WTC11 (cell line): ENCODE measurements around the gene TIGD1. TPM values are rescaled to one million over a fixed set of nuclear protein-coding genes. Genes with fewer than 3 reads are reported as not detected.

Experiments used
- ATAC-seq: fragments of 200-7000 bp; cut with Tn5 transposase; 2 replicates; pipeline ENCODE4 v1.10.0; 2021; ENCODE audit warnings: mild to moderate bottlenecking, moderate library complexity
- CTCF ChIA-PET: fragments of 300-600 bp; sonication (Branson Sonifier 250); formaldehyde crosslinking; loops from one replicate; lab custom pipeline; 2021; ENCODE audit warnings: antibody characterized with exemption; lab: Charles Lee
- POLR2A ChIA-PET: fragments of 350-600 bp; sonication (Branson Sonifier 250); formaldehyde crosslinking; loops from one replicate; lab custom pipeline; 2021; ENCODE audit warnings: antibody characterized with exemption; lab: Charles Lee
- DNase-seq: peaks from one replicate; pipeline ENCODE4 v3.0.0; 2021; ENCODE audit warnings: low spot score
- H3K27ac Mint-ChIP-seq: 2 replicates; pipeline ENCODE4 v1.8.0; 2021; ENCODE audit warnings: mixed read lengths
- H3K27me3 Mint-ChIP-seq: 2 replicates; pipeline ENCODE4 v1.8.0; 2021; ENCODE audit warnings: low read depth, mild to moderate bottlenecking, moderate library complexity, mixed read lengths
- H3K36me3 Mint-ChIP-seq: 2 replicates; pipeline ENCODE4 v1.8.0; 2021; ENCODE audit warnings: mixed read lengths
- H3K4me1 Mint-ChIP-seq: 2 replicates; pipeline ENCODE4 v1.8.0; 2022; ENCODE audit warnings: mixed read lengths
- H3K4me3 Mint-ChIP-seq: 2 replicates; pipeline ENCODE4 v1.8.0; 2021; ENCODE audit warnings: mild to moderate bottlenecking, moderate library complexity, mixed read lengths
- H3K9me3 Mint-ChIP-seq: 2 replicates; pipeline ENCODE4 v1.8.0; 2021; ENCODE audit warnings: mixed read lengths
- CREB1 ChIP-seq: sonication (generic); formaldehyde crosslinking; IDR thresholded peaks from 2 replicates; pipeline ENCODE4 v1.8.0; 2023; ENCODE audit warnings: mild to moderate bottlenecking, missing genetic modification reagents
- CREM ChIP-seq: sonication (generic); formaldehyde crosslinking; IDR thresholded peaks from 2 replicates; pipeline ENCODE4 v1.8.1; 2022; ENCODE audit warnings: mild to moderate bottlenecking, missing genetic modification reagents, moderate library complexity
- ELF4 ChIP-seq: sonication (generic); formaldehyde crosslinking; IDR thresholded peaks from 2 replicates; pipeline ENCODE4 v1.8.1; 2022; ENCODE audit warnings: low read depth, mild to moderate bottlenecking, moderate library complexity, missing genetic modification reagents
- EMX1 ChIP-seq: fragments of 250-450 bp; sonication (Bioruptor Pico); IDR thresholded peaks from 2 replicates; pipeline ENCODE4 v1.8.0; 2021; ENCODE audit warnings: mild to moderate bottlenecking
- ESRRA ChIP-seq: sonication (generic); formaldehyde crosslinking; IDR thresholded peaks from 2 replicates; pipeline ENCODE4 v1.8.1; 2022; ENCODE audit warnings: mild to moderate bottlenecking, missing genetic modification reagents, borderline replicate concordance
- ETV6 ChIP-seq: sonication (generic); formaldehyde crosslinking; IDR thresholded peaks from 2 replicates; pipeline ENCODE4 v1.8.1; 2022; ENCODE audit warnings: mild to moderate bottlenecking, missing genetic modification reagents
- MYBL2 ChIP-seq: sonication (generic); formaldehyde crosslinking; IDR thresholded peaks from 2 replicates; pipeline ENCODE4 v1.8.1; 2023; ENCODE audit warnings: mild to moderate bottlenecking, moderate library complexity, missing genetic modification reagents
- NFE2L1 ChIP-seq: sonication (generic); formaldehyde crosslinking; IDR thresholded peaks from 2 replicates; pipeline ENCODE4 v1.8.1; 2023; ENCODE audit warnings: missing genetic modification reagents
- NR2C2 ChIP-seq: sonication (generic); formaldehyde crosslinking; IDR thresholded peaks from 2 replicates; pipeline ENCODE4 v1.8.0; 2022; ENCODE audit warnings: mild to moderate bottlenecking, missing genetic modification reagents
- RORB ChIP-seq: fragments of 250-450 bp; sonication (Bioruptor Pico); IDR thresholded peaks from 2 replicates; pipeline ENCODE4 v1.9.0; 2021; ENCODE audit warnings: mild to moderate bottlenecking
- SMAD3 ChIP-seq: sonication (generic); formaldehyde crosslinking; IDR thresholded peaks from 2 replicates; pipeline ENCODE4 v1.8.0; 2022; ENCODE audit warnings: missing genetic modification reagents, mild to moderate bottlenecking, borderline replicate concordance
- SMAD4 ChIP-seq: sonication (generic); formaldehyde crosslinking; IDR thresholded peaks from 2 replicates; pipeline ENCODE4 v1.8.0; 2022; ENCODE audit warnings: mild to moderate bottlenecking, missing genetic modification reagents
- SOX15 ChIP-seq: fragments of 250-450 bp; sonication (Bioruptor Pico); IDR thresholded peaks from 2 replicates; pipeline ENCODE4 v1.9.0; 2021; ENCODE audit warnings: mild to moderate bottlenecking
- SP1 ChIP-seq: sonication (generic); formaldehyde crosslinking; conservative IDR thresholded peaks from 2 replicates; pipeline ENCODE4 v1.8.1; 2022; ENCODE audit warnings: missing genetic modification reagents
- ZNF671 ChIP-seq: fragments of 250-450 bp; sonication (Bioruptor Pico); IDR thresholded peaks from 2 replicates; pipeline ENCODE4 v1.8.0; 2021; ENCODE audit warnings: mild to moderate bottlenecking
- total RNA-seq: library from RNA; stranded (reverse); gene quantifications from 3 replicates; pipeline ENCODE4 v1.2.3, GENCODE V29; 2021
- TF ChIP-seq, protein P1 (sequence below): sonication (generic); formaldehyde crosslinking; IDR thresholded peaks from 2 replicates; pipeline ENCODE4 v1.8.1; 2023; ENCODE audit warnings: mild to moderate bottlenecking, moderate library complexity, missing genetic modification reagents
- TF ChIP-seq, protein P2 (sequence below): sonication (generic); formaldehyde crosslinking; IDR thresholded peaks from 2 replicates; pipeline ENCODE4 v1.8.0; 2022; ENCODE audit warnings: mild to moderate bottlenecking, missing genetic modification reagents
- TF ChIP-seq, protein P3 (sequence below): sonication (generic); formaldehyde crosslinking; IDR thresholded peaks from 2 replicates; pipeline ENCODE4 v1.8.1; 2022; ENCODE audit warnings: mild to moderate bottlenecking, moderate library complexity, missing genetic modification reagents
- TF ChIP-seq, protein P4 (sequence below): sonication (generic); formaldehyde crosslinking; IDR thresholded peaks from 2 replicates; pipeline ENCODE4 v1.8.0; 2022; ENCODE audit warnings: mild to moderate bottlenecking, missing genetic modification reagents
- TF ChIP-seq, protein P5 (sequence below): fragments of 250-450 bp; sonication (Bioruptor Pico); IDR thresholded peaks from 2 replicates; pipeline ENCODE4 v1.9.0; 2021; ENCODE audit warnings: mild to moderate bottlenecking

Gene TIGD1
- total RNA-seq, 1 experiment from 2014 or later: 9.0 TPM

DNA sequence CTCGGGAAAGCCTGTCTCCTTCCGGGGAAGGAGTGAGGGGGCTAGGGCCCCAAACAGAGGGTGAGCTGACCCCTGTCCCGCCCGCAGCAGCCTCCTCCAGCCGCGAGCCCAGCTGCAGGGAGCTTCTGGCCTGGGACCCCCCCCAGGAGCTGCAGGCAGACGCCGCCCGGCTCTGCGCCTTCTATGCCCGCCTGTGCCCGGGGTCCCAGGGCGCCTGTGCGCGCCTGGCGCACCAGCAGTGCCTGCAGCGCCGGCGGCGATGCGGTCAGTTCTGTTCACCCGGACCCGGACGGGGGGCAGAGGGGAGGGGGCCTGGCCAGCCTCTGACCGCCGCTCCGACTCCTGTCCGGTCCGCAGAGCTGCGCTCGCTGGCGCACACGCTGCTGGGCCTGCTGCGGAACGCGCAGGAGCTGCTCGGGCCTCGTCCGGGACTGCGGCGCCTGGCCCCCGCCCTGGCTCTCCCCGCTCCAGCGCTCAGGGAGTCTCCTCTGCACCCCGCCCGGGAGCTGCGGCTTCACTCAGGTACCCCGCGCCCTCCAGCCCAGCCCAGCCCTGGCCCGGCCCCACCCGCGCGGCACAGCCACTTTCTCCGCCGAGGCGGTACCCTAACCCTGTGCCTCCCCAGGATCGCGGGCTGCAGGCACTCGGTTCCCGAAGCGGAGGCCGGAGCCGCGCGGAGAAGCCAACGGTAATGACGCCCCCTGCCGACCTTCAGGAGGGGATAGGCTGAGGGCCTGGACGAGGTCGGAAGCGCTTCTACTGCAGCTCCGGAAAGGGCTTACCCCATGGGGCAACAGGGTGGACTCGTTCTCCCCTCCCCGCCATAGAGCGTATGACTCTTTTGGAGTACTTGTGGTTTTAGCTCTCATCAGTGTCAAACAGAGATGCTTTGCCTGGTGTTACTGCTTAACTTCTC, 26.4 kb downstream of the TIGD1 start (continued):
- TF ChIP-seq, protein P1, sequence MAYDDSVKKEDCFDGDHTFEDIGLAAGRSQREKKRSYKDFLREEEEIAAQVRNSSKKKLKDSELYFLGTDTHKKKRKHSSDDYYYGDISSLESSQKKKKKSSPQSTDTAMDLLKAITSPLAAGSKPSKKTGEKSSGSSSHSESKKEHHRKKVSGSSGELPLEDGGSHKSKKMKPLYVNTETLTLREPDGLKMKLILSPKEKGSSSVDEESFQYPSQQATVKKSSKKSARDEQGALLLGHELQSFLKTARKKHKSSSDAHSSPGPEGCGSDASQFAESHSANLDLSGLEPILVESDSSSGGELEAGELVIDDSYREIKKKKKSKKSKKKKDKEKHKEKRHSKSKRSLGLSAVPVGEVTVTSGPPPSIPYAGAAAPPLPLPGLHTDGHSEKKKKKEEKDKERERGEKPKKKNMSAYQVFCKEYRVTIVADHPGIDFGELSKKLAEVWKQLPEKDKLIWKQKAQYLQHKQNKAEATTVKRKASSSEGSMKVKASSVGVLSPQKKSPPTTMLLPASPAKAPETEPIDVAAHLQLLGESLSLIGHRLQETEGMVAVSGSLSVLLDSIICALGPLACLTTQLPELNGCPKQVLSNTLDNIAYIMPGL (CRISPR knock-in tag): peak; percentile 100
- TF ChIP-seq SOX15 (CRISPR knock-in tag): no peak
- 0 out of 2 replicates have a peak, but pooled peaks have one; percentile 32 for TF ChIP-seq NR2C2 (CRISPR knock-in tag)
- TF ChIP-seq CREM (CRISPR knock-in tag): 0 out of 2 replicates have a peak, but pooled peaks have one; percentile 31
- TF ChIP-seq, protein P2, sequence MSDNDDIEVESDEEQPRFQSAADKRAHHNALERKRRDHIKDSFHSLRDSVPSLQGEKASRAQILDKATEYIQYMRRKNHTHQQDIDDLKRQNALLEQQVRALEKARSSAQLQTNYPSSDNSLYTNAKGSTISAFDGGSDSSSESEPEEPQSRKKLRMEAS (CRISPR knock-in tag): 0 out of 2 replicates have a peak, but pooled peaks have one; percentile 40
- 0 out of 2 replicates have a peak, but pooled peaks have one; percentile 32 for TF ChIP-seq SP1 (CRISPR knock-in tag)
- TF ChIP-seq SMAD4 (CRISPR knock-in tag): no peak
- TF ChIP-seq, protein P3, sequence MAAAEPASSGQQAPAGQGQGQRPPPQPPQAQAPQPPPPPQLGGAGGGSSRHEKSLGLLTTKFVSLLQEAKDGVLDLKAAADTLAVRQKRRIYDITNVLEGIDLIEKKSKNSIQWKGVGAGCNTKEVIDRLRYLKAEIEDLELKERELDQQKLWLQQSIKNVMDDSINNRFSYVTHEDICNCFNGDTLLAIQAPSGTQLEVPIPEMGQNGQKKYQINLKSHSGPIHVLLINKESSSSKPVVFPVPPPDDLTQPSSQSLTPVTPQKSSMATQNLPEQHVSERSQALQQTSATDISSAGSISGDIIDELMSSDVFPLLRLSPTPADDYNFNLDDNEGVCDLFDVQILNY (CRISPR knock-in tag): no peak
- TF ChIP-seq ESRRA (CRISPR knock-in tag): no peak
- 0 out of 2 replicates have a peak, but pooled peaks have one; percentile 20 for TF ChIP-seq CREB1
- TF ChIP-seq, all 79 proteins: peak for 9

DNA sequence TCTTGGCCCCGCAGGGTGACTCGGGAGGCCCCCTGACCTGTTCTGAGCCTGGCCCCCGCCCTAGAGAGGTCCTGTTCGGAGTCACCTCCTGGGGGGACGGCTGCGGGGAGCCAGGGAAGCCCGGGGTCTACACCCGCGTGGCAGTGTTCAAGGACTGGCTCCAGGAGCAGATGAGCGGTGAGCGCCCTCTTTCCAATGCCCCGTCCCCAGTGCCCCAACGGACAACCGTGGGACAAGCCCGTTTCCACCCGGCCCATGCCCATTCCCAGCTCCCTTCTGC, 27.0 kb downstream of the TIGD1 start:
- TF ChIP-seq NFE2L1 (CRISPR knock-in tag) (no peak), SMAD3 (CRISPR knock-in tag) (no peak), SMAD4 (CRISPR knock-in tag) (no peak), ELF4 (CRISPR knock-in tag) (no peak), ETV6 (no peak), EMX1 (CRISPR knock-in tag) (no peak), MYBL2 (CRISPR knock-in tag) (no peak), RORB (no peak), ZNF671 (CRISPR knock-in tag) (no peak), NR2C2 (CRISPR knock-in tag) (no peak)
- TF ChIP-seq, protein P4, sequence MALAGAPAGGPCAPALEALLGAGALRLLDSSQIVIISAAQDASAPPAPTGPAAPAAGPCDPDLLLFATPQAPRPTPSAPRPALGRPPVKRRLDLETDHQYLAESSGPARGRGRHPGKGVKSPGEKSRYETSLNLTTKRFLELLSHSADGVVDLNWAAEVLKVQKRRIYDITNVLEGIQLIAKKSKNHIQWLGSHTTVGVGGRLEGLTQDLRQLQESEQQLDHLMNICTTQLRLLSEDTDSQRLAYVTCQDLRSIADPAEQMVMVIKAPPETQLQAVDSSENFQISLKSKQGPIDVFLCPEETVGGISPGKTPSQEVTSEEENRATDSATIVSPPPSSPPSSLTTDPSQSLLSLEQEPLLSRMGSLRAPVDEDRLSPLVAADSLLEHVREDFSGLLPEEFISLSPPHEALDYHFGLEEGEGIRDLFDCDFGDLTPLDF: no peak
- TF ChIP-seq, protein P5, sequence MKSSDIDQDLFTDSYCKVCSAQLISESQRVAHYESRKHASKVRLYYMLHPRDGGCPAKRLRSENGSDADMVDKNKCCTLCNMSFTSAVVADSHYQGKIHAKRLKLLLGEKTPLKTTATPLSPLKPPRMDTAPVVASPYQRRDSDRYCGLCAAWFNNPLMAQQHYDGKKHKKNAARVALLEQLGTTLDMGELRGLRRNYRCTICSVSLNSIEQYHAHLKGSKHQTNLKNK (CRISPR knock-in tag): no peak
- POLR2A ChIA-PET: interaction anchor here (1.7 kb wide), 1 partner anchor 21 kb away, joined by 4 read pairs; no protein-coding TSS in a partner anchor
- Mint-ChIP-seq H3K36me3 (no peaks in the 10 kb centered on the region), H3K4me3 (peak overlapping the region; percentile 52), H3K4me1 (peaks cover 6% of the 10 kb centered on the region; the same call in 1 of the 2 replicates), H3K27me3 (peaks cover 46% of the 10 kb centered on the region), H3K27ac (no peak overlapping the region), H3K9me3 (no peaks in the 10 kb centered on the region)
- ATAC-seq (no peak), DNase-seq (no peak)
- CTCF ChIA-PET: interaction anchor here (0.6 to 6.5 kb wide), 36 partner anchors 8 to 846 kb away, joined by 3 to 104 read pairs (median 4); partner anchors contain the start of genes ALPG, CHRNG, ECEL1 and EIF4E2
